ENCODE data around the gene NCAPD2. TPM values are rescaled to one million over a fixed set of nuclear protein-coding genes. Genes with fewer than 3 reads are reported as not detected.

The NCAPD2 gene
- total RNA-seq: 24.0 TPM

GRCh38 chr12:6493497-6494257 lies at the start of gene NCAPD2:
Gene NCAPD2, plus strand, starts transcription at chr12:6494102. Its CDS starts 997 bp downstream, at chr12:6495099.
- DNase-seq (ENCODE audit: low spot score): peak; percentile 97

GRCh38 chr12:6444704-6445688 lies 48.9 kb upstream of the NCAPD2 start, which contains the start of gene CD27:
Gene CD27, plus strand, starts transcription at chr12:6444955. Its CDS starts 141 bp downstream, at chr12:6445096.
- DNase-seq (ENCODE audit: low spot score): no peak

- DNase-seq (ENCODE audit: low spot score): no peak
Measured at GRCh38 chr12:6450091-6450868, 43.6 kb upstream of the NCAPD2 start.

GRCh38 chr12:6450869-6451347 lies 43.0 kb upstream of the NCAPD2 start:
- DNase-seq (ENCODE audit: low spot score): no peak

- DNase-seq (ENCODE audit: low spot score): peak; percentile 91
Measured at GRCh38 chr12:6451348-6452244, 42.3 kb upstream of the NCAPD2 start, which contains the start of gene TAPBPL. Gene TAPBPL, plus strand, starts transcription at chr12:6452042. Its CDS starts 207 bp downstream, at chr12:6452249.

GRCh38 chr12:6452245-6452943 lies 41.5 kb upstream of the NCAPD2 start:
- DNase-seq (ENCODE audit: low spot score): no peak

GRCh38 chr12:6452944-6453630 lies 40.8 kb upstream of the NCAPD2 start:
- peak; percentile 69 for DNase-seq (ENCODE audit: low spot score)

GRCh38 chr12:6457220-6457945 lies 36.5 kb upstream of the NCAPD2 start:
- DNase-seq (ENCODE audit: low spot score): no peak

GRCh38 chr12:6458281-6459003 lies 35.5 kb upstream of the NCAPD2 start:
- no peak for DNase-seq (ENCODE audit: low spot score)

GRCh38 chr12:6459004-6459337 lies 34.9 kb upstream of the NCAPD2 start:
- DNase-seq (ENCODE audit: low spot score): no peak

- no peak for DNase-seq (ENCODE audit: low spot score)
Measured at GRCh38 chr12:6460751-6461371, 33.0 kb upstream of the NCAPD2 start.

GRCh38 chr12:6461401-6462233 lies 32.3 kb upstream of the NCAPD2 start:
- DNase-seq (ENCODE audit: low spot score): no peak

- DNase-seq (ENCODE audit: low spot score): no peak
Measured at GRCh38 chr12:6462234-6462995, 31.5 kb upstream of the NCAPD2 start.

- no peak for DNase-seq (ENCODE audit: low spot score)
Measured at GRCh38 chr12:6463216-6463615, 30.7 kb upstream of the NCAPD2 start.

GRCh38 chr12:6463858-6464257 lies 30.0 kb upstream of the NCAPD2 start:
- no peak for DNase-seq (ENCODE audit: low spot score)

- DNase-seq (ENCODE audit: low spot score): no peak
Measured at GRCh38 chr12:6464531-6464930, 29.4 kb upstream of the NCAPD2 start.
